Activated effector memory CD4-positive, alpha-beta T cell treated with Interleukin-2 at 50 U/mL for 16 hours (primary cell): ENCODE data around the gene ANKRD45.
"Not testable (repeated sequence)": the region's sequence is repeated elsewhere in the genome, so short reads cannot be mapped to it uniquely, and the experiment has no call there.

Experiments
- DNase-seq: peaks from one replicate; pipeline ENCODE4 v3.0.0-alpha.2; 2020

The ANKRD45 gene

GRCh38 chr1:173639102-173639501 is 30.5 kb downstream of the ANKRD45 start:
- no peak for DNase-seq

GRCh38 chr1:173638043-173639021 is 31.3 kb downstream of the ANKRD45 start:
- DNase-seq, result no peak

- DNase-seq, result not testable (repeated sequence)
Observed at GRCh38 chr1:173637236-173638042, 32.2 kb downstream of the ANKRD45 start.

- no peak for DNase-seq
Observed at GRCh38 chr1:173635116-173635515, 34.5 kb downstream of the ANKRD45 start, which contains the start of gene TEX50. TSS of gene TEX50 (plus strand) at chr1:173635338. CDS start at chr1:173635522, 184 bp downstream.

GRCh38 chr1:173628888-173629287 is 40.8 kb downstream of the ANKRD45 start:
- DNase-seq, result no peak

GRCh38 chr1:173627269-173627668 is 42.4 kb downstream of the ANKRD45 start:
- DNase-seq, result no peak

- DNase-seq, result no peak
Observed at GRCh38 chr1:173616859-173617258, 52.8 kb downstream of the ANKRD45 start.

- not testable (repeated sequence) for DNase-seq
Observed at GRCh38 chr1:173613086-173613485, 56.6 kb downstream of the ANKRD45 start.

GRCh38 chr1:173608503-173609216 is 61.0 kb downstream of the ANKRD45 start:
- DNase-seq, result no peak

- no peak for DNase-seq
Observed at GRCh38 chr1:173603056-173603591, 66.5 kb downstream of the ANKRD45 start, which contains the start of gene SLC9C2. TSS of gene SLC9C2 (minus strand) at chr1:173603072. CDS start at chr1:173601776, 1,296 bp downstream.

GRCh38 chr1:173601588-173601987 is 68.1 kb downstream of the ANKRD45 start:
- no peak for DNase-seq

GRCh38 chr1:173596097-173596825 is 73.4 kb downstream of the ANKRD45 start:
- no peak for DNase-seq

GRCh38 chr1:173591138-173591537 is 78.5 kb downstream of the ANKRD45 start:
- DNase-seq, result not testable (repeated sequence)

- DNase-seq, result no peak
Observed at GRCh38 chr1:173590557-173590956, 79.1 kb downstream of the ANKRD45 start.

- no peak for DNase-seq
Observed at GRCh38 chr1:173581383-173582079, 88.1 kb downstream of the ANKRD45 start.

- no peak for DNase-seq
Observed at GRCh38 chr1:173580658-173581057, 89.0 kb downstream of the ANKRD45 start.

GRCh38 chr1:173580071-173580470 is 89.6 kb downstream of the ANKRD45 start:
- no peak for DNase-seq

GRCh38 chr1:173573596-173573995 is 96.1 kb downstream of the ANKRD45 start:
- DNase-seq, result no peak

GRCh38 chr1:173572201-173572873 is 97.3 kb downstream of the ANKRD45 start:
- no peak for DNase-seq

GRCh38 chr1:173570370-173571007 is 99.2 kb downstream of the ANKRD45 start:
- no peak for DNase-seq
